Loucy (cell line): ENCODE data around the gene TOX2.

Source experiments
- CTCF ChIP-seq: fragments of 200-600 bp; sonication (generic); conservative IDR thresholded peaks from 2 replicates; pipeline ENCODE4 v1.5.1; 2014; ENCODE audit warnings: mild to moderate bottlenecking, antibody characterized with exemption, low read length
- EZH2phosphoT487 ChIP-seq: fragments of 200-600 bp; IDR thresholded peaks from 2 replicates; pipeline ENCODE4 v1.6.1; 2018; ENCODE audit warnings: antibody characterized with exemption, mild to moderate bottlenecking, moderate library complexity, borderline replicate concordance

GRCh38 chr20:44074252-44075151 lies 159.8 kb downstream of the TOX2 start:
- no peak for TF ChIP-seq CTCF
- TF ChIP-seq EZH2phosphoT487, result no peak
